Measurements from ENCODE around the gene DLGAP1.

DLGAP1 gene

DNA sequence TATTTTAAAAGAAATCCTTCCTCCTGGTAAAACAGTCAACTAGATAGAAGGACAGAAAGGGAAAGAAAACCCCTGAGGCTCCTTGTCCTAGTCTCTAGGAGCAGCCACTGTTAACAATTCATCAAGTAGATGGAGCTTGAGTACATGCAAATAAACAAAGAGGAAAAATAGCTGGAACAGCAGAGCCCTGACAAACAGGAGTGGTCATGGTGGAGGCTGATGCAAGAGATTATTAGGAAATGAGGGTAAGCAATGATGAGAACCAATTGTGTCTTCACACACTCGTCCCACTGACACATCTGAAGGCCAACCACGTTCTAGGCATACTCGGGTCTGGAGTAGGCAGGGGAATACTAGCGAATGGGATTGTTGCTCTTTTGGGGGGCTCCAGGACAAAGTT, 9.2 kb downstream of the DLGAP1 start:
- DNase-seq (ENCODE audit: low read depth) = no peak
- no peak for TF ChIP-seq CTCF (IDR thresholded peaks at IDR 0.05; ENCODE audit: insufficient read depth, low read depth, low read length, missing control alignments)

GRCh38 chr18:4444306-4444705, 10.8 kb downstream of the DLGAP1 start:
- TF ChIP-seq CTCF (IDR thresholded peaks at IDR 0.05; ENCODE audit: insufficient read depth, low read depth, low read length, missing control alignments) = no peak

More for the DNA sequence above, 9.2 kb downstream of the DLGAP1 start:
- no peak overlapping the region for H3K4me3 ChIP-seq (ENCODE audit: low read depth, low read length)

GRCh38 chr18:4441098-4441497, 14.0 kb downstream of the DLGAP1 start:
- no peak for DNase-seq (ENCODE audit: low read depth)
- no peak overlapping the region for H3K4me3 ChIP-seq (ENCODE audit: low read depth, low read length)
- no peak for TF ChIP-seq CTCF (IDR thresholded peaks at IDR 0.05; ENCODE audit: insufficient read depth, low read depth, low read length, missing control alignments)

More at GRCh38 chr18:4444306-4444705, 10.8 kb downstream of the DLGAP1 start:
- no peak for DNase-seq (ENCODE audit: low read depth)
- no peak overlapping the region for H3K4me3 ChIP-seq (ENCODE audit: low read depth, low read length)

DNA sequence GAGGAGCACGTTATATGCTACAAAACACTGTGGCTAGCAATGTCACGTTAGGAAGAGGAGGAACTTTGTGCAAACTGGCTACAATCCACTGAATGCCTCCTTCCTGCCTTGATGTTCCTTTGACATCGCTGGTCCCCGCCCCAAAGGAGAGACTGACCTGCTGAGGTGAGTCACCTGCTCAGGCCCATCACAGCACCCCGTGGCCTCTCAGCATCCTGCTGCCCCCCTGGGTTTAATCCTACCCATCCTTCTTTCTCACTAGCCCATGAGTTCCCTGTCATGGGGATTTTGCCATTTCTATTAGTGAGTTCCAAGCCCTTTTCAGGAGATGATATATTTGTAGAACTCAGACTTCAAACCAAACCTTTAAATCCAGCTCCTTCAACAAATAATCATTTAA, 16.2 kb downstream of the DLGAP1 start:
- no peak overlapping the region for H3K4me3 ChIP-seq (ENCODE audit: low read depth, low read length)
- TF ChIP-seq CTCF (IDR thresholded peaks at IDR 0.05; ENCODE audit: insufficient read depth, low read depth, low read length, missing control alignments) = no peak
- no peak for DNase-seq (ENCODE audit: low read depth)

DNA sequence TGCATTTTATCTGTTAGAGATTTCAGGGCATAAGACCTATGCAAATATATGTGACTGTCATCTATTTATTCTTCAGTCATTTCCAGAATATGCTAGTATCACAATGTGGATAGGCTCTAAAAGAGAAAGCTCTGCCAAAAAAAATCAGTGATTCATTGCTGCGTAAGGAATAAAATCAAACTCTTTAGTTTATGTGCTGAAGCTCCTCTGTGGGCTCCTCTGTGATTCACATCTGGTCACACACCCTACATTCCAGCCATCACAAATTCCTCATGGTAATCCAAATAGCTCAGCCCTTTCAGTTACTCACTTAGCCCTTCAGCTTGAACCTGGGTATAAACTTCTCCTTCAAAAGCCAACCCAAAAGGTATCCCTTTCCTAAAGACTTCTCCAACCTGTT, 21.4 kb downstream of the DLGAP1 start:
- no peak for DNase-seq (ENCODE audit: low read depth)
- TF ChIP-seq CTCF (IDR thresholded peaks at IDR 0.05; ENCODE audit: insufficient read depth, low read depth, low read length, missing control alignments) = no peak
- no peak overlapping the region for H3K4me3 ChIP-seq (ENCODE audit: low read depth, low read length)

- DNase-seq (ENCODE audit: low read depth) = no peak
- H3K4me3 ChIP-seq (ENCODE audit: low read depth, low read length) = no peak overlapping the region
- no peak for TF ChIP-seq CTCF (IDR thresholded peaks at IDR 0.05; ENCODE audit: insufficient read depth, low read depth, low read length, missing control alignments)
Observed at GRCh38 chr18:4430836-4431235, 24.3 kb downstream of the DLGAP1 start.

DNA sequence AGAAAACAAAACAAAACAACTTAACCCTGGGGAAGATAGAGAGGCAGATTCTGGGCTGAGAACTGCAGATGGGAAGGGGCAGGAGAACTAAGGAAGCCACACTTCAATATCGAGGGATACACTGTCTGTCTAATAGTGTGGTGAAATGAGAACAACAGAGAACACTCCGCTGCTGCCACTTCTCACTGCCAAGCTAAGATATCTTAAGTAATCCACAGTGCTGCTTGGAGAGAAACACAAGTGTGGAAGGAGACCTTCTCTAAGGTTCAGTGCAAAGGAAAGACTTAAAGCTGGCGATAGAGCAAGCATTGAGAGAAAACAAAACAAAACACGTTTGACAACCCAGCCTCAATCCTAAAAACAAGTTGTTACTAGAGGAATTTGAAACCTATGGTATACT, 37.4 kb downstream of the DLGAP1 start:
- no peak overlapping the region; the same call in 1 of the 2 replicates for H3K4me3 ChIP-seq (ENCODE audit: low read depth, low read length)
- no peak for TF ChIP-seq CTCF (IDR thresholded peaks at IDR 0.05; ENCODE audit: insufficient read depth, low read depth, low read length, missing control alignments)
- no peak for DNase-seq (ENCODE audit: low read depth)
